ENCODE data around the gene ABTB2.

GRCh38 chr11:34197256-34197655, 160.6 kb downstream of the ABTB2 start:
- TF ChIP-seq USF2 (IDR thresholded peaks at IDR 0.05; ENCODE audit: borderline replicate concordance, low read depth, low read length) = no peak
- TF ChIP-seq, protein P1, sequence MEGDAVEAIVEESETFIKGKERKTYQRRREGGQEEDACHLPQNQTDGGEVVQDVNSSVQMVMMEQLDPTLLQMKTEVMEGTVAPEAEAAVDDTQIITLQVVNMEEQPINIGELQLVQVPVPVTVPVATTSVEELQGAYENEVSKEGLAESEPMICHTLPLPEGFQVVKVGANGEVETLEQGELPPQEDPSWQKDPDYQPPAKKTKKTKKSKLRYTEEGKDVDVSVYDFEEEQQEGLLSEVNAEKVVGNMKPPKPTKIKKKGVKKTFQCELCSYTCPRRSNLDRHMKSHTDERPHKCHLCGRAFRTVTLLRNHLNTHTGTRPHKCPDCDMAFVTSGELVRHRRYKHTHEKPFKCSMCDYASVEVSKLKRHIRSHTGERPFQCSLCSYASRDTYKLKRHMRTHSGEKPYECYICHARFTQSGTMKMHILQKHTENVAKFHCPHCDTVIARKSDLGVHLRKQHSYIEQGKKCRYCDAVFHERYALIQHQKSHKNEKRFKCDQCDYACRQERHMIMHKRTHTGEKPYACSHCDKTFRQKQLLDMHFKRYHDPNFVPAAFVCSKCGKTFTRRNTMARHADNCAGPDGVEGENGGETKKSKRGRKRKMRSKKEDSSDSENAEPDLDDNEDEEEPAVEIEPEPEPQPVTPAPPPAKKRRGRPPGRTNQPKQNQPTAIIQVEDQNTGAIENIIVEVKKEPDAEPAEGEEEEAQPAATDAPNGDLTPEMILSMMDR (IDR thresholded peaks at IDR 0.05) = no peak
- no peak for TF ChIP-seq RAD21 (IDR thresholded peaks at IDR 0.05; ENCODE audit: low read length)
- no peak for TF ChIP-seq SMC3 (IDR thresholded peaks at IDR 0.05; ENCODE audit: low read depth, low read length)
- TF ChIP-seq, protein P2, sequence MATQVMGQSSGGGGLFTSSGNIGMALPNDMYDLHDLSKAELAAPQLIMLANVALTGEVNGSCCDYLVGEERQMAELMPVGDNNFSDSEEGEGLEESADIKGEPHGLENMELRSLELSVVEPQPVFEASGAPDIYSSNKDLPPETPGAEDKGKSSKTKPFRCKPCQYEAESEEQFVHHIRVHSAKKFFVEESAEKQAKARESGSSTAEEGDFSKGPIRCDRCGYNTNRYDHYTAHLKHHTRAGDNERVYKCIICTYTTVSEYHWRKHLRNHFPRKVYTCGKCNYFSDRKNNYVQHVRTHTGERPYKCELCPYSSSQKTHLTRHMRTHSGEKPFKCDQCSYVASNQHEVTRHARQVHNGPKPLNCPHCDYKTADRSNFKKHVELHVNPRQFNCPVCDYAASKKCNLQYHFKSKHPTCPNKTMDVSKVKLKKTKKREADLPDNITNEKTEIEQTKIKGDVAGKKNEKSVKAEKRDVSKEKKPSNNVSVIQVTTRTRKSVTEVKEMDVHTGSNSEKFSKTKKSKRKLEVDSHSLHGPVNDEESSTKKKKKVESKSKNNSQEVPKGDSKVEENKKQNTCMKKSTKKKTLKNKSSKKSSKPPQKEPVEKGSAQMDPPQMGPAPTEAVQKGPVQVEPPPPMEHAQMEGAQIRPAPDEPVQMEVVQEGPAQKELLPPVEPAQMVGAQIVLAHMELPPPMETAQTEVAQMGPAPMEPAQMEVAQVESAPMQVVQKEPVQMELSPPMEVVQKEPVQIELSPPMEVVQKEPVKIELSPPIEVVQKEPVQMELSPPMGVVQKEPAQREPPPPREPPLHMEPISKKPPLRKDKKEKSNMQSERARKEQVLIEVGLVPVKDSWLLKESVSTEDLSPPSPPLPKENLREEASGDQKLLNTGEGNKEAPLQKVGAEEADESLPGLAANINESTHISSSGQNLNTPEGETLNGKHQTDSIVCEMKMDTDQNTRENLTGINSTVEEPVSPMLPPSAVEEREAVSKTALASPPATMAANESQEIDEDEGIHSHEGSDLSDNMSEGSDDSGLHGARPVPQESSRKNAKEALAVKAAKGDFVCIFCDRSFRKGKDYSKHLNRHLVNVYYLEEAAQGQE (IDR thresholded peaks at IDR 0.05; ENCODE audit: low read depth, low read length) = no peak
- TF ChIP-seq FOXM1 (IDR thresholded peaks at IDR 0.05; ENCODE audit: low read depth) = no peak
- no peak for TF ChIP-seq POLR2AphosphoS5 (IDR thresholded peaks at IDR 0.05; ENCODE audit: low read depth, low read length)
- no peak for TF ChIP-seq RXRA (IDR thresholded peaks at IDR 0.05; ENCODE audit: borderline replicate concordance, low read depth)
- no peak for TF ChIP-seq NRF1 (IDR thresholded peaks at IDR 0.05; ENCODE audit: low read depth, low read length)
- no peak for TF ChIP-seq EZH2phosphoT487 (IDR thresholded peaks at IDR 0.05; ENCODE audit: borderline replicate concordance, low read depth)
- TF ChIP-seq RFX5 (IDR thresholded peaks at IDR 0.05; ENCODE audit: low read length) = no peak
- TF ChIP-seq CHD2 (IDR thresholded peaks at IDR 0.05; ENCODE audit: low read length, partially characterized antibody) = no peak

All from SK-N-SH (cell line).